CD4-positive, alpha-beta memory T cell (primary cell): Measurements from ENCODE around the gene UNC50. TPM values are rescaled to one million over a fixed set of nuclear protein-coding genes. Genes with fewer than 3 reads are reported as not detected.

ENCODE experiments used
- CTCF ChIA-PET: fragments of 350-600 bp; sonication (Branson Sonifier 250); formaldehyde crosslinking; loops from one replicate; lab custom pipeline; 2021; ENCODE audit warnings: inconsistent platforms; ENCODE audit not compliant: partially characterized antibody; lab: Charles Lee
- POLR2A ChIA-PET: fragments of 350-600 bp; sonication (Branson Sonifier 250); formaldehyde crosslinking; loops from one replicate; lab custom pipeline; 2021; ENCODE audit not compliant: partially characterized antibody; lab: Charles Lee
- DNase-seq, 5 donors: peaks; one replicate each; pipeline versions ENCODE4 v3.0.0 to v3.0.0-alpha.2; 2020 to 2022; ENCODE audit warnings: mixed read lengths in 1 of 5
- H3K27ac ChIP-seq: one replicate; pipeline ENCODE4 v1.7.0; 2013; ENCODE audit warnings: low read depth, low read length
- H3K27me3 ChIP-seq: 2 replicates; pipeline ENCODE4 v1.7.0; 2013; ENCODE audit warnings: mild to moderate bottlenecking, low read length, moderate library complexity; ENCODE audit not compliant: insufficient read depth
- H3K36me3 ChIP-seq: 2 replicates; pipeline ENCODE4 v1.7.0; 2013; ENCODE audit warnings: mild to moderate bottlenecking, low read length, moderate library complexity; ENCODE audit not compliant: insufficient read depth
- H3K4me1 ChIP-seq: 2 replicates; pipeline ENCODE4 v1.7.0; 2013; ENCODE audit warnings: mild to moderate bottlenecking, low read length, moderate library complexity; ENCODE audit not compliant: insufficient read depth
- H3K4me3 ChIP-seq, 2 donors: one replicate each; pipeline ENCODE4 v1.7.0; 2013; ENCODE audit warnings: low read length in 2 of 2, mild to moderate bottlenecking in 1 of 2
- H3K9me3 ChIP-seq, 2 donors: one replicate each; pipeline ENCODE4 v1.7.0; 2013; ENCODE audit warnings: low read length in 2 of 2, control low read depth in 1 of 2; ENCODE audit not compliant: control insufficient read depth in 1 of 2
- H3K27ac Mint-ChIP-seq, 7 donors: one replicate each; pipeline ENCODE4 v1.8.0; 2020 to 2021; ENCODE audit warnings: mixed read lengths in 7 of 7, mild to moderate bottlenecking in 6 of 7, inconsistent platforms in 3 of 7, moderate library complexity in 3 of 7
- H3K27me3 Mint-ChIP-seq, 2 donors: one replicate each; pipeline ENCODE4 v1.8.0; 2020 to 2021; ENCODE audit warnings: mixed read lengths in 2 of 2
- H3K36me3 Mint-ChIP-seq, 2 donors: one replicate each; pipeline ENCODE4 v1.8.0; 2020 to 2021; ENCODE audit warnings: mixed read lengths in 2 of 2, inconsistent platforms in 1 of 2, mild to moderate bottlenecking in 1 of 2
- H3K4me1 Mint-ChIP-seq, 4 donors: one replicate each; pipeline ENCODE4 v1.8.0; 2020 to 2021; ENCODE audit warnings: mixed read lengths in 4 of 4, mild to moderate bottlenecking in 1 of 4
- H3K4me3 Mint-ChIP-seq, 8 donors: one replicate each; pipeline ENCODE4 v1.8.0; 2020 to 2021; ENCODE audit warnings: mixed read lengths in 8 of 8, mild to moderate bottlenecking in 7 of 8, moderate library complexity in 6 of 8, inconsistent platforms in 3 of 8
- H3K9me3 Mint-ChIP-seq, 8 donors: one replicate each; pipeline ENCODE4 v1.8.0; 2020 to 2021; ENCODE audit warnings: mixed read lengths in 8 of 8, mild to moderate bottlenecking in 5 of 8, inconsistent platforms in 3 of 8, moderate library complexity in 1 of 8
- intact Hi-C: fragments of 100-400 bp; cut with micrococcal nuclease; formaldehyde crosslinking; loops from one replicate; pipeline ENCODE4 v1.15.1; 2023
- polyA plus RNA-seq, 2 donors: library from polyadenylated mRNA; unstranded; fragments of 300-500 nt; fragmentation: Illumina TruSeq; gene quantifications; one replicate each; pipeline ENCODE4 v1.2.3, GENCODE V29; 2021
- total RNA-seq, 2 experiments: library from RNA; stranded (reverse); gene quantifications; one replicate each; pipeline ENCODE4 v1.2.3, GENCODE V29; 2021

The UNC50 gene
- total and polyA plus RNA-seq, 4 experiments from 2014 or later: 41.8 to 48.8 (median 45.4) TPM

- H3K27me3 Mint-ChIP-seq: no peaks in the 10 kb centered on the region
- H3K4me1 Mint-ChIP-seq: peaks cover 0 to 3% (median under 1%) of the 10 kb centered on the region in 4 donors
- ChIA-PET POLR2A (no interaction called here), CTCF (interaction anchor here (1.0 kb wide), 1 partner anchor 15 kb away, joined by 3 read pairs; no protein-coding TSS in a partner anchor)
- Histone ChIP-seq H3K4me1 (no peaks in the 10 kb centered on the region), H3K27ac (no peak overlapping the region), H3K4me3 (no peak overlapping the region), H3K27me3 (no peaks in the 10 kb centered on the region), H3K9me3 (no peaks in the 10 kb centered on the region), H3K36me3 (peaks cover 74% of the 10 kb centered on the region)
- intact Hi-C loops: no loop called here
- no peaks in the 10 kb centered on the region for H3K9me3 Mint-ChIP-seq
- peak overlapping the region in 1 of 7 donors; percentile 75 for H3K27ac Mint-ChIP-seq
- no peak overlapping the region for H3K4me3 Mint-ChIP-seq
- peaks cover 55 to 79% of the 10 kb centered on the region in 2 donors for H3K36me3 Mint-ChIP-seq
- no peak for DNase-seq
These were observed 24.4 kb upstream of the UNC50 start for GRCh38 chr2:98583816-98584618.

- no peaks in the 10 kb centered on the region for H3K4me1 ChIP-seq
- H3K27ac Mint-ChIP-seq: peak overlapping the region in 2 of 7 donors; percentile 12 to 72
- no peak overlapping the region for H3K27ac ChIP-seq
- H3K4me3 ChIP-seq: no peak overlapping the region
- H3K4me3 Mint-ChIP-seq: no peak overlapping the region
- no peaks in the 10 kb centered on the region for H3K27me3 Mint-ChIP-seq
- H3K27me3 ChIP-seq: no peaks in the 10 kb centered on the region
- no peak for DNase-seq
- intact Hi-C loops: loop anchor here (1.0 kb wide), 1 partner anchor 8 kb away; no protein-coding TSS in a partner anchor
- peaks cover 68% of the 10 kb centered on the region for H3K36me3 ChIP-seq
- POLR2A ChIA-PET: interaction anchor here (0.6 kb wide), 1 partner anchor 44 kb away, joined by 3 read pairs; no protein-coding TSS in a partner anchor
- no peaks in the 10 kb centered on the region for H3K9me3 ChIP-seq
- peaks cover 0 to 3% (median under 1%) of the 10 kb centered on the region in 4 donors for H3K4me1 Mint-ChIP-seq
- CTCF ChIA-PET: interaction anchor here (1.1 kb wide), 1 partner anchor 20 kb away, joined by 3 read pairs; no protein-coding TSS in a partner anchor
- H3K36me3 Mint-ChIP-seq: peaks cover 59 to 77% of the 10 kb centered on the region in 2 donors
- no peaks in the 10 kb centered on the region for H3K9me3 Mint-ChIP-seq
These were observed 23.0 kb upstream of the UNC50 start for GRCh38 chr2:98585386-98585785.

- ChIA-PET POLR2A (no interaction called here), CTCF (no interaction called here)
- H3K27me3 Mint-ChIP-seq: no peaks in the 10 kb centered on the region
- H3K36me3 Mint-ChIP-seq: peaks cover 65 to 83% of the 10 kb centered on the region in 2 donors
- no peak for DNase-seq
- H3K4me1 ChIP-seq: no peaks in the 10 kb centered on the region
- no peak overlapping the region for H3K4me3 Mint-ChIP-seq
- no peak overlapping the region for H3K27ac ChIP-seq
- peaks cover 0 to 3% (median under 1%) of the 10 kb centered on the region in 4 donors for H3K4me1 Mint-ChIP-seq
- no peaks in the 10 kb centered on the region for H3K27me3 ChIP-seq
- no peaks in the 10 kb centered on the region for H3K9me3 ChIP-seq
- peak overlapping the region in 5 of 7 donors; percentile 18 to 58 (median 25) for H3K27ac Mint-ChIP-seq
- peaks cover 62% of the 10 kb centered on the region for H3K36me3 ChIP-seq
- H3K4me3 ChIP-seq: no peak overlapping the region
- intact Hi-C loops: no loop called here
- no peaks in the 10 kb centered on the region for H3K9me3 Mint-ChIP-seq
These were observed 21.7 kb upstream of the UNC50 start for GRCh38 chr2:98586551-98587140.

- H3K9me3 Mint-ChIP-seq: peaks cover under 1 to 9% (median 4%) of the 10 kb centered on the region in 8 donors
- POLR2A ChIA-PET: no interaction called here
- H3K4me3 Mint-ChIP-seq: no peak overlapping the region
These were observed 19.4 kb upstream of the UNC50 start for GRCh38 chr2:98588880-98589431.

GRCh38 chr2:98589489-98589888 lies 18.9 kb upstream of the UNC50 start:
- Histone ChIP-seq H3K4me1 (no peaks in the 10 kb centered on the region), H3K9me3 (peaks cover 0 to 6% of the 10 kb centered on the region in 2 donors), H3K4me3 (no peak overlapping the region), H3K27me3 (no peaks in the 10 kb centered on the region), H3K36me3 (peaks cover 59% of the 10 kb centered on the region), H3K27ac (no peak overlapping the region)
- CTCF ChIA-PET: interaction anchor here (1.2 kb wide), 1 partner anchor 9 kb away, joined by 3 read pairs; no protein-coding TSS in a partner anchor
- intact Hi-C loops: no loop called here
- Mint-ChIP-seq H3K36me3 (peaks cover 76 to 86% of the 10 kb centered on the region in 2 donors), H3K4me3 (no peak overlapping the region), H3K27me3 (no peaks in the 10 kb centered on the region), H3K4me1 (peaks cover 4 to 10% (median 7%) of the 10 kb centered on the region in 4 donors), H3K27ac (peak overlapping the region in 3 of 7 donors; percentile 10 to 57 (median 25)), H3K9me3 (peaks cover 2 to 11% (median 5%) of the 10 kb centered on the region in 8 donors)
- DNase-seq: no peak
- POLR2A ChIA-PET: no interaction called here

More at GRCh38 chr2:98588880-98589431, 19.4 kb upstream of the UNC50 start:
- Histone ChIP-seq H3K9me3 (peaks cover 0 to 2% of the 10 kb centered on the region in 2 donors), H3K4me1 (no peaks in the 10 kb centered on the region), H3K27me3 (no peaks in the 10 kb centered on the region), H3K36me3 (peaks cover 64% of the 10 kb centered on the region), H3K27ac (no peak overlapping the region), H3K4me3 (no peak overlapping the region)
- CTCF ChIA-PET: no interaction called here
- no peaks in the 10 kb centered on the region for H3K27me3 Mint-ChIP-seq
- intact Hi-C loops: no loop called here
- DNase-seq: no peak
- H3K27ac Mint-ChIP-seq: peak overlapping the region; percentile 10 to 70 (median 36)
- H3K36me3 Mint-ChIP-seq: peaks cover 73 to 83% of the 10 kb centered on the region in 2 donors
- H3K4me1 Mint-ChIP-seq: peaks cover 4 to 8% (median 6%) of the 10 kb centered on the region in 4 donors

GRCh38 chr2:98592565-98592964 lies 15.8 kb upstream of the UNC50 start:
- H3K36me3 ChIP-seq: peaks cover 36% of the 10 kb centered on the region
- CTCF ChIA-PET: no interaction called here
- H3K36me3 Mint-ChIP-seq: peaks cover 70 to 72% of the 10 kb centered on the region in 2 donors

More at GRCh38 chr2:98592565-98592964, 15.8 kb upstream of the UNC50 start:
- intact Hi-C loops: no loop called here
- Histone ChIP-seq H3K4me1 (no peaks in the 10 kb centered on the region), H3K27me3 (no peaks in the 10 kb centered on the region), H3K27ac (no peak overlapping the region), H3K9me3 (peaks cover 0 to 6% of the 10 kb centered on the region in 2 donors), H3K4me3 (no peak overlapping the region)
- POLR2A ChIA-PET: no interaction called here
- Mint-ChIP-seq H3K27ac (peak overlapping the region in 1 of 7 donors; percentile 43), H3K4me1 (peaks cover 8 to 20% (median 11%) of the 10 kb centered on the region in 4 donors), H3K27me3 (no peaks in the 10 kb centered on the region), H3K4me3 (no peak overlapping the region), H3K9me3 (peaks cover 3 to 11% (median 5%) of the 10 kb centered on the region in 8 donors)
- DNase-seq: no peak
